Peyer's patch (tissue), 4 donors: Measurements from ENCODE around the gene H2BK1.

ENCODE experiments used
- CTCF ChIP-seq, 6 experiments: fragments of 450-650 bp in 4 of 6; fragments of 200-600 bp in 2 of 6; sonication (generic) in 1 of 6; IDR thresholded peaks; one replicate each; pipeline ENCODE4 v1.5.1; 2017 to 2019; ENCODE audit warnings: antibody characterized with exemption in 6 of 6, mild to moderate bottlenecking in 3 of 6, moderate library complexity in 1 of 6
- POLR2A ChIP-seq, 2 donors: fragments of 450-650 bp; IDR thresholded peaks; one replicate each; pipeline ENCODE4 v1.5.1; 2017; ENCODE audit warnings: antibody characterized with exemption in 2 of 2, mild to moderate bottlenecking in 2 of 2, moderate library complexity in 2 of 2

GRCh38 chr7:151257990-151258389 is 47.7 kb upstream of the H2BK1 start:
- TF ChIP-seq CTCF (IDR thresholded peaks at IDR 0.05), result no peak
- TF ChIP-seq POLR2A (IDR thresholded peaks at IDR 0.05), result no peak
